Mammary epithelial cell (primary cell): ENCODE data around the gene UGT3A1.

ENCODE experiments used
- EZH2 ChIP-seq: IDR thresholded peaks from 2 replicates; pipeline ENCODE4 v1.6.1; 2012; ENCODE audit warnings: low read length, inconsistent platforms, borderline replicate concordance
- TF ChIP-seq, protein P1 (sequence below), 2 donors: IDR thresholded peaks in 1 of 2; conservative IDR thresholded peaks in 1 of 2; 2 replicates each; pipeline ENCODE4 v1.5.1; 2011 to 2012; ENCODE audit warnings: inconsistent platforms in 2 of 2, low read length in 2 of 2, mild to moderate bottlenecking in 2 of 2, control low read depth in 1 of 2, low read depth in 1 of 2; ENCODE audit not compliant: insufficient read depth in 1 of 2; ENCODE audit errors: extremely low read depth in 1 of 2

DNA sequence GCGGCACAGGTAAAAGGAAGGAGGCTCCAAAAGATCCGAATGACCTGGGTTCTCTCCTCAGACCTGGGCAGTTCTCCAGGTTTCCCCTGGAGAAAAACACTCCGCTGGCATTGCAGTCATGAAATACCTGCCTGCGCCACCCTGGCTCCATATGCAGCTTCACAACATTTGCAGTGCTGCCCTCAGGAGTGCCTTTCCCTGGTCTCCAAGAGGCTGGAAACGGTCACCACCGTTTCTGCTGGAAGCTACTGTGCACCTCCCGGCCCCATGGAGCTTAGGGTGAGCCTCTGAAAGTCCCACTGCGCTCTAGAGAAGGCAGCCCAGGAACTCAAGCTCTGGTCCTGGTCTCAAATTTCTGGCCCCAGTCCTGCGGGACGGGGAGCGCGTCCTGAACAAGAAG is 670 bp downstream of the UGT3A1 start:
- TF ChIP-seq, protein P1, sequence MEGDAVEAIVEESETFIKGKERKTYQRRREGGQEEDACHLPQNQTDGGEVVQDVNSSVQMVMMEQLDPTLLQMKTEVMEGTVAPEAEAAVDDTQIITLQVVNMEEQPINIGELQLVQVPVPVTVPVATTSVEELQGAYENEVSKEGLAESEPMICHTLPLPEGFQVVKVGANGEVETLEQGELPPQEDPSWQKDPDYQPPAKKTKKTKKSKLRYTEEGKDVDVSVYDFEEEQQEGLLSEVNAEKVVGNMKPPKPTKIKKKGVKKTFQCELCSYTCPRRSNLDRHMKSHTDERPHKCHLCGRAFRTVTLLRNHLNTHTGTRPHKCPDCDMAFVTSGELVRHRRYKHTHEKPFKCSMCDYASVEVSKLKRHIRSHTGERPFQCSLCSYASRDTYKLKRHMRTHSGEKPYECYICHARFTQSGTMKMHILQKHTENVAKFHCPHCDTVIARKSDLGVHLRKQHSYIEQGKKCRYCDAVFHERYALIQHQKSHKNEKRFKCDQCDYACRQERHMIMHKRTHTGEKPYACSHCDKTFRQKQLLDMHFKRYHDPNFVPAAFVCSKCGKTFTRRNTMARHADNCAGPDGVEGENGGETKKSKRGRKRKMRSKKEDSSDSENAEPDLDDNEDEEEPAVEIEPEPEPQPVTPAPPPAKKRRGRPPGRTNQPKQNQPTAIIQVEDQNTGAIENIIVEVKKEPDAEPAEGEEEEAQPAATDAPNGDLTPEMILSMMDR (conservative IDR thresholded peaks at IDR 0.05 in 1 of 2, IDR thresholded peaks at IDR 0.05 in 1 of 2; ENCODE audit: extremely low read depth in 1 of 2, insufficient read depth in 1 of 2, low read depth in 1 of 2, low read length in 2 of 2) = no peak
- no peak for TF ChIP-seq EZH2
